Transverse colon (tissue), 3 donors: ENCODE measurements around the gene IFITM1.

Source experiments
- POLR2A ChIP-seq: fragments of 450-650 bp; IDR thresholded peaks from one replicate; pipeline ENCODE4 v1.6.1; 2016; ENCODE audit warnings: antibody characterized with exemption, mild to moderate bottlenecking, moderate library complexity
- TF ChIP-seq, protein P1 (sequence below), 5 experiments: fragments of 200-600 bp in 3 of 5; fragments of 450-650 bp in 2 of 5; sonication (generic) in 3 of 5; IDR thresholded peaks; 1 replicate in 2 of 5; 2 replicates in 3 of 5; pipeline ENCODE4 v1.5.1; 2016 to 2017; ENCODE audit warnings: antibody characterized with exemption in 5 of 5, inconsistent platforms in 3 of 5, mild to moderate bottlenecking in 2 of 5, moderate library complexity in 1 of 5

DNA sequence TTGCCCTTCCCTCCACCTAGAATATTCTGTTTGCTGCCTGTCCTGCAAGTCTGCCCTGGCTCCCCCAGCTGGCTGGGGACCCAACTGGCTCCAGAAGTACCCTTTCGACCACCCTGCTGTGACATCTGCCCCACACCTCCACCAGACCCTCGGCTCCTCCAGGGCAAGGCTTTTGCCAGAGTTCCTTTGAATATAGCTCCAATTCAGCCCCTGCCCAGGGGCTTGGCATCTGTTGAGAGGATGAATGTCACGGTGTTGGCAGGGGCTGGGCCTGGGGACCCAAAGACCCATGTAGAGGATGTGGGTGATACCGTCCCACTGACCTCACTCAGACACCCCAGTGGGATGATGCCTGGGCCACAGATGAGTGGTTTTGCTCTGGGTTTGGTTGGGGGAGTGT lies 31.7 kb upstream of the IFITM1 start:
- TF ChIP-seq POLR2A, result no peak
- TF ChIP-seq, protein P1, sequence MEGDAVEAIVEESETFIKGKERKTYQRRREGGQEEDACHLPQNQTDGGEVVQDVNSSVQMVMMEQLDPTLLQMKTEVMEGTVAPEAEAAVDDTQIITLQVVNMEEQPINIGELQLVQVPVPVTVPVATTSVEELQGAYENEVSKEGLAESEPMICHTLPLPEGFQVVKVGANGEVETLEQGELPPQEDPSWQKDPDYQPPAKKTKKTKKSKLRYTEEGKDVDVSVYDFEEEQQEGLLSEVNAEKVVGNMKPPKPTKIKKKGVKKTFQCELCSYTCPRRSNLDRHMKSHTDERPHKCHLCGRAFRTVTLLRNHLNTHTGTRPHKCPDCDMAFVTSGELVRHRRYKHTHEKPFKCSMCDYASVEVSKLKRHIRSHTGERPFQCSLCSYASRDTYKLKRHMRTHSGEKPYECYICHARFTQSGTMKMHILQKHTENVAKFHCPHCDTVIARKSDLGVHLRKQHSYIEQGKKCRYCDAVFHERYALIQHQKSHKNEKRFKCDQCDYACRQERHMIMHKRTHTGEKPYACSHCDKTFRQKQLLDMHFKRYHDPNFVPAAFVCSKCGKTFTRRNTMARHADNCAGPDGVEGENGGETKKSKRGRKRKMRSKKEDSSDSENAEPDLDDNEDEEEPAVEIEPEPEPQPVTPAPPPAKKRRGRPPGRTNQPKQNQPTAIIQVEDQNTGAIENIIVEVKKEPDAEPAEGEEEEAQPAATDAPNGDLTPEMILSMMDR (IDR thresholded peaks at IDR 0.05), result no peak
